Ramos (cell line): ENCODE results near the gene HSD11B2.

ENCODE experiments used
- in situ Hi-C: fragments of 300-500 bp; cut with MboI; formaldehyde crosslinking; loops from one replicate; pipeline ENCODE4 v1.14.3; 2022; ENCODE audit warnings: low sequenced_read_pairs; ENCODE audit not compliant: unreplicated experiment

HSD11B2 gene

GRCh38 chr16:67430977-67431774 is at the start of gene HSD11B2:
HSD11B2 (plus strand) TSS chr16:67431121; CDS start chr16:67431249, 128 bp downstream.
- in situ Hi-C loops: no loop called here

- in situ Hi-C loops: no loop called here
Observed at GRCh38 chr16:67383284-67383683, 47.6 kb upstream of the HSD11B2 start.

GRCh38 chr16:67384778-67385510 is 46.0 kb upstream of the HSD11B2 start:
- in situ Hi-C loops: no loop called here

GRCh38 chr16:67386861-67387455 is 44.0 kb upstream of the HSD11B2 start:
- in situ Hi-C loops: no loop called here

- in situ Hi-C loops: no loop called here
Observed at GRCh38 chr16:67387479-67388079, 43.3 kb upstream of the HSD11B2 start.

- in situ Hi-C loops: no loop called here
Observed at GRCh38 chr16:67388191-67388590, 42.7 kb upstream of the HSD11B2 start.

GRCh38 chr16:67388591-67388990 is 42.3 kb upstream of the HSD11B2 start:
- in situ Hi-C loops: no loop called here

GRCh38 chr16:67389911-67390815 is 40.8 kb upstream of the HSD11B2 start:
- in situ Hi-C loops: no loop called here

GRCh38 chr16:67390816-67391423 is 40.0 kb upstream of the HSD11B2 start:
- in situ Hi-C loops: no loop called here

GRCh38 chr16:67391424-67392300 is 39.3 kb upstream of the HSD11B2 start:
- in situ Hi-C loops: no loop called here

GRCh38 chr16:67392301-67393059 is 38.4 kb upstream of the HSD11B2 start:
- in situ Hi-C loops: no loop called here

GRCh38 chr16:67393111-67393787 is 37.7 kb upstream of the HSD11B2 start, which contains the start of gene TPPP3:
TPPP3 (minus strand) TSS chr16:67393498; CDS start chr16:67391111, 2,387 bp downstream.
- in situ Hi-C loops: no loop called here

- in situ Hi-C loops: no loop called here
Observed at GRCh38 chr16:67393788-67394154, 37.1 kb upstream of the HSD11B2 start.

- in situ Hi-C loops: no loop called here
Observed at GRCh38 chr16:67394155-67395104, 36.5 kb upstream of the HSD11B2 start.

GRCh38 chr16:67395105-67395457 is 35.8 kb upstream of the HSD11B2 start:
- in situ Hi-C loops: no loop called here
